Measurements from ENCODE around the gene SPDYC. TPM values are rescaled to one million over a fixed set of nuclear protein-coding genes. Genes with fewer than 3 reads are reported as not detected.

SPDYC gene
- total RNA-seq, 2 donors from 2014 or later, result not detected

- H3K36me3 ChIP-seq, result no peaks in the 10 kb centered on the region
- H3K27ac ChIP-seq, result no peak overlapping the region
- DNase-seq (ENCODE audit: low spot score), result no peak
- no peaks in the 10 kb centered on the region for H3K27me3 ChIP-seq (replicated peaks; ENCODE audit: insufficient read depth)
- WGBS, result 90% methylated on average over 6 of the region's 6 CpGs
- no peak overlapping the region for H3K4me3 ChIP-seq
- TF ChIP-seq POLR2AphosphoS5 (IDR thresholded peaks at IDR 0.05) (no peak), POLR2A (IDR thresholded peaks at IDR 0.05) (no peak), CTCF (IDR thresholded peaks at IDR 0.05) (no peak)
- intact Hi-C loops (cut with DNase I), result no loop called here
- H3K9me3 ChIP-seq, result no peaks in the 10 kb centered on the region
- no peaks in the 10 kb centered on the region for H3K4me1 ChIP-seq (replicated peaks)
Observed at GRCh38 chr11:65216830-65217229, 46.8 kb downstream of the SPDYC start.

DNA sequence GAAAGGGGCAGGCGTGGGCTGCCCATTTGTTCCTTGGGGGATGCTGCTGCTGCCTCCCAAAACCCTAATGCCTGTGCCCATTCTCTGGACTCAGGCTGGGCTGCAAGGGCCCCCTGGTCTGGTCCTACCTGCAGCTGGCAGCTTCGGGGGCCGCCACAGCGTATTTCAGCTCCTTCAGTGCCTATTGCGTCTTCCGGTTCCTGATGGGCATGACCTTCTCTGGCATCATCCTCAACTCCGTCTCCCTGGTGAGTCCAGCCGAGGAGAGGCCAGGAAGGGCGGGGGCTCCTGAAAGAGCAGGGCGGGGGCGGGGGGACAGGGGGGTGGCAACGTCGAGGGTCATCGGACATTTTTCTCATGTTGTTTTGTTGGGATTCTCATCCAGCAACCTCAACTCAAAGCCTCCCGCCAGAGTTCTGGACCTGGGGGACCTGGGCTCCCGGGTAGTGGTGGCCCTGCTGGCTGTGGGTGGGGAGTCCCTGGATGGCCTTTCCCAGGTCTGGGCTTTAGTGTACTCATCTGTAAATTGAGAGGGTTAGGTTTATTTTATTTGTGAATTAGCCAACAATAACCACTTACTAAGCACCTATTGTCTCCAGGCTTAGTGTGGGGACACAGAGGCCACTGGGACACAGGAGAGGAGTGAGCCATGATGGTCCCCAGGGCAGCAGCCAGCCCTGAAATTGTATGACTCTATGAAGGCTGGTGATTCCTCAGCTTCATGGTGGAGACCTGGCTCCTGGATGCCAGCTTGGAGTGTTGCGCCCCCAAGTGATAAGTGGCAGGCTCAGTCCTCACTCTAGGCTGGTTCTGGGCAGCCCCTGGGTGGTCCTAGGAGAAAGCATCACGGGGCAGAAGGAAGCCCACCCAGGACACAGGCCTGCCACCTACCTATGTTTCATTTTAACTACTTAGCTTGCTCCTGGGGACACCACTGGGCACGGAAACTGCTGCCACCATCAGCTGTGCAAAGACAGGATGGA, 47.7 kb downstream of the SPDYC start:
- Histone ChIP-seq H3K4me3 (no peak overlapping the region), H3K36me3 (no peaks in the 10 kb centered on the region), H3K9me3 (no peaks in the 10 kb centered on the region), H3K4me1 (replicated peaks) (no peaks in the 10 kb centered on the region), H3K27ac (no peak overlapping the region), H3K27me3 (replicated peaks; ENCODE audit: insufficient read depth) (no peaks in the 10 kb centered on the region)
- WGBS, result 82% methylated on average over 19 of the region's 19 CpGs
- intact Hi-C loops (cut with DNase I), result no loop called here
- no peak for DNase-seq (ENCODE audit: low spot score)
- TF ChIP-seq CTCF (IDR thresholded peaks at IDR 0.05), result no peak
- TF ChIP-seq POLR2A (IDR thresholded peaks at IDR 0.05), result no peak
- no peak for TF ChIP-seq POLR2AphosphoS5 (IDR thresholded peaks at IDR 0.05)

GRCh38 chr11:65218446-65218845, 48.4 kb downstream of the SPDYC start:
- no peak for DNase-seq (ENCODE audit: low spot score)
- TF ChIP-seq POLR2AphosphoS5 (IDR thresholded peaks at IDR 0.05) (no peak), CTCF (IDR thresholded peaks at IDR 0.05) (no peak), POLR2A (IDR thresholded peaks at IDR 0.05) (no peak)
- no peaks in the 10 kb centered on the region for H3K36me3 ChIP-seq
- H3K9me3 ChIP-seq, result no peaks in the 10 kb centered on the region
- no peak overlapping the region for H3K4me3 ChIP-seq
- H3K4me1 ChIP-seq (replicated peaks), result no peaks in the 10 kb centered on the region
- intact Hi-C loops (cut with DNase I), result no loop called here
- 87% methylated on average over 9 of the region's 9 CpGs for WGBS
- no peak overlapping the region for H3K27ac ChIP-seq
- H3K27me3 ChIP-seq (replicated peaks; ENCODE audit: insufficient read depth), result no peaks in the 10 kb centered on the region

DNA sequence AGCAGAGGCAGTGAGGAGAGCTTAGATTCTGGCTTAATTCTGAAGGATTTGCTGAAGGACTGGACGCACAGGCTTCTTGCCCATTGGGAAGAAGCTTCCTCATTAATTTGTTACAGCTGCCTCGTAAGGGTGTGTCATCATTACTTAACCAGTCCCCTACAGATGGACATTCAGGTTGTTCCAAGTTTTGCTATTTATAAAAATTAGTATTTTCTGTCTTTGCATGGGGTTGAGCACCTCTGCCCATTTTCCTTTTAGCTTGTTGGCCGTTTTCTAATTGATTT, 49.8 kb downstream of the SPDYC start:
- no peak overlapping the region for H3K27ac ChIP-seq

More for the DNA sequence above, 49.8 kb downstream of the SPDYC start:
- Histone ChIP-seq H3K4me3 (no peak overlapping the region), H3K9me3 (no peaks in the 10 kb centered on the region), H3K4me1 (replicated peaks) (no peaks in the 10 kb centered on the region), H3K27me3 (replicated peaks; ENCODE audit: insufficient read depth) (no peaks in the 10 kb centered on the region), H3K36me3 (no peaks in the 10 kb centered on the region)
- TF ChIP-seq POLR2A (IDR thresholded peaks at IDR 0.05) (no peak), POLR2AphosphoS5 (IDR thresholded peaks at IDR 0.05) (no peak), CTCF (IDR thresholded peaks at IDR 0.05) (no peak)
- no peak for DNase-seq (ENCODE audit: low spot score)
- 40% methylated on average over 3 of the region's 3 CpGs for WGBS
- intact Hi-C loops (cut with DNase I), result no loop called here
